NCI-H128 (cell line): ENCODE data around the gene HIBCH.

Experiments
- DNase-seq: peaks from one replicate; lab custom pipeline; 2025; ENCODE audit not compliant: unreplicated experiment; lab: John Stamatoyannopoulos, UW

Gene HIBCH

GRCh38 chr2:190199530-190199929 lies 120.1 kb downstream of the HIBCH start:
- DNase-seq = no peak

DNA sequence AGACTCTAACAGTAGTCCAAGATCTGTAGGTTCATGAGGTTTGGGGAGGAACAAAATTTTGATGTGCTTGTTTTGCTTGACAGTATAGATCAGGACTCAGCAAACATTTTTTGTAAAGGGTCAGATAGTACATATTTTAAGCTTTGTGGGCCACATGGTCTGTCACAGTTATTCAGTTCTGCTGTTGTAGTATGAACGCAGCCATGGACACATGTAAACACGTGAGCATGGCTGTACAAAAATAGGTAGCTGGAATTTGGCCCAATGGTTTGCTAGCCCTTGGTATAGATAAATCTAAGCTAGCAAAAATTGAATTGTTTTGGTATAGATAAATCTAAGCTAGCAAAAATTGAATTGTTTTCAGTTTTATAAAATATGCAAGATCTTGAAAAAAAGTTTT lies 120.5 kb downstream of the HIBCH start:
- no peak for DNase-seq

DNA sequence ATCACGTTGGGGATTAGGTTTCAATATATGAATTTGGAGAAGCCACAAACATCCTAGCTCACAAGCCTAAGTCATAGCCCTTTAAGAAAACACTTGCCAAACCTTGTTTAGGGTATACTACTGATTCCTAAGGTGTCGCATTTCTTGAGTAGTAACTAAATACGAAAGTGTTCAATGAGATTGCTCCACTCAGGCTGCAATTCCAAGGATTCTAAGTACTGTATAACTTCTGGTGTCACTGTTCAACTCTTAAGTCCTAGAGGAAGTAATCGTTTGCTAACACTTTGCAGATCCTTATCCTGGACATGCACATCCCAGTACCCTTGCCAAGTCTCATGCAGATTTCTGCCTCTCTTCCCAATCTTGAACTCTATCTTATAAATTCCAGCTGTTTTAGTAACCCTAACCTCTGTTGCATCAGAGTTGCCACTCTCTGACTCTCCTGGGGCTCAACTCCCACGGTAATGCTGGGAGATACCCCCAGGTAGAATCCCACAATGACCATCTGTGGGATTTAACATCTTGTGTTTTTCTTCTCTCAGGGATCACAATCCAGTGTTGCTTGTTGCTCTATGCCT lies 122.4 kb downstream of the HIBCH start:
- DNase-seq = no peak

GRCh38 chr2:190190507-190191162 lies 129.0 kb downstream of the HIBCH start:
- DNase-seq = no peak

GRCh38 chr2:190188289-190188688 lies 131.3 kb downstream of the HIBCH start:
- no peak for DNase-seq

- DNase-seq = no peak
These were observed 133.4 kb downstream of the HIBCH start for GRCh38 chr2:190186238-190186637.

DNA sequence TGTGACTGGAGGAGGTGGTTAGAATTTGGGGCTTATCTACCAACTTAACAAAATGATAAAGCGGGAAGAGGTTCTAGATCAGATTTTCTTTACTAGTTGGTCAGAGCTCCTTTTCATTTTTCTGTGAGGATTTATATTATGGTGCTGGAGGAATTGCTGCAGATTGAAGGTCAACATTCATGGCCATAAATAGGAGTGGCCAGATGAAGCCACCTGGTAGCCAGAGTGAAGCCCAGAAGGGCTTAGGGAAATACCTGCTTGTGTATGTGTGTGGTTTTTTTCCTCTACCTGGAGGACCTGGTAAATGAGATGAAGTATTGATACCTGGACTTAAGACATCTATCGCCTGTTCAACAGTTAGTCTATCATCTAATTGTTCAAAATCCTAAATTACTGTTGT lies 134.2 kb downstream of the HIBCH start:
- DNase-seq = no peak

DNA sequence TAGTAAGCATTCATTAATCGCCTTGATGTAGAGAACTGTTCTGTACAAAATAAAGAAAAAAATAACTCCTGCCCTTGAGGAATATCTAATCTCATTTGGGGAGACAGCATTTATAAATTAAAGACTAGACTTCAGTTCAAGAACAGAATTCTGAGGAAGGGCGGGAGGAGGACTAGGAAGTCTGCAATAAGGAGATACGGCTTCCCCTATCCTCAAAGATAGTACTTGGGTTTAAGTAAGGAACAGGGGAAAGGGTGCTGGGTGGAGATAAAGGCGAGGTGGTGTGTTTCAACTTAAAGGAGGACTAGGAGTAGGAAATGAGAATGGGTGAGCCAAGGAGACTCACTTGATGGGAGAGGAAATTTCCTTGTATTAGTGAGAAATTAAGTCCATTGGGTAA lies 135.2 kb downstream of the HIBCH start:
- DNase-seq = no peak

- no peak for DNase-seq
These were observed 136.1 kb downstream of the HIBCH start for GRCh38 chr2:190183539-190183938.

- no peak for DNase-seq
These were observed 137.5 kb downstream of the HIBCH start for GRCh38 chr2:190182071-190182524.

DNA sequence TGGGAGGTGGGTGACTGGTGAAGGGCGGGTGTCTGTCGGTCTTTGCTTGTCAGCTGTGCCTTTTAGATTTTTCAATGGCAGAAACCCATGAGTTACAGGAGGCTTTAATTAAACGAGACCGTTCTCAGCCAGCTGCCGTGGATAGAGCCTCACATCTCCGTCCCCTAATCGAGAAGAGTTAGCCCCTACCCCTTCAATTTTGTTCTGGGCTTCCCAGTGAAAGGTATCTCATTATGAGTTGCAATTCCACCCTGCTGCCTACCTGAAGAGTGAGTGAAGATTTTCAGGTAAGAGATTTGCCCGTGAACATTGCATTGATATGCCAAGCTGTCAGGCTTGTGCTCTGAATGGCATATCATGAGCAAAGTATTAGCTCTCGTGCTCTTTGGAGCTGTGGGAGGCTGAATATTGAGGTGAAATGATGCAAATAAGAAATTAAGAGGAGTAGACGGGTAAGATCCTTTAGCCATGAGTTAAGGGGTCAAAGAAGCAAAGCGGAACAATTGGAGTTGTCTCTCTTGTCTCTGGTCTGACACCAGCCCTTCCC lies 138.4 kb downstream of the HIBCH start:
- no peak for DNase-seq

DNA sequence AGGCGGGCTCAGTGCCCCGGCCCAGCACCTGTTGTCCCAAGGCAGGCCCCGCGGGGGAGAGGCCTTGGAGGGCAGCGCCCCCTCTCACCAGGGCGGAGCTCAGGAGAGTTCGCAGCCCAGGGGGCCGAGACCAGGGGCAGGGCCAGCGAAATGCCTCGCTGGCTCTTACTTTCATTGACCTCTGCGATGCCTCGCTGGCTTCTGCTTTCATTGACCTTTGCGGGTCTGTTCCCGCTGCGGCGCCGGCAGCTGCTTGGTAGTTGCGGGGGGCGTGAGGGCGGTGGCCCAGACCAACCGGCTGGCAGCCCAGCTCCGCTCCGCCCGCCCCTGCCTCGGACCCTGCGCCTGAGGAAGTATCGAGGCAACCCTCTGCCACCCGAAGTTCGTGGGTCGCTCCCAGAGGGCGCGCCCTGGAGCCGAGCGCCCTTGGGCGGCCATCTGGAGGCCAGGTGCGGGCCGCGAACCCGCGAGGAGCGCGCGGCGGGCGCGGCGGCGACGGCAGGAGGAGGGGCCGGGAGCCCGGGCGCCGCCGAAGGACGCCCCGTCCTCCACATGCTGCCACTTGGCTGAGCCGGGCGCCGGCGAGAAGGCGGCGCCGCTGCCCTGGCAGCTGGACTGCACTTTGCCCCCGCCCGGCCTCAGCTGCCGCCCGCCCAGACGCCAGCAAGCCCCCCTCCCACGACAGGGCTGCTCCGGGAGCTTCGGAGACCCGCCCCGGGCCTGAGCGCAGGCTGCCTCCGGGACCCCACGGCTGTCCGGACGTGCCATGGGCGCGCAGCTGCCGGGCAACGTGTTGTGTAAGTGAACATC lies 139.1 kb downstream of the HIBCH start:
- DNase-seq = no peak

GRCh38 chr2:190179754-190180312 lies 139.8 kb downstream of the HIBCH start:
- DNase-seq = no peak

DNA sequence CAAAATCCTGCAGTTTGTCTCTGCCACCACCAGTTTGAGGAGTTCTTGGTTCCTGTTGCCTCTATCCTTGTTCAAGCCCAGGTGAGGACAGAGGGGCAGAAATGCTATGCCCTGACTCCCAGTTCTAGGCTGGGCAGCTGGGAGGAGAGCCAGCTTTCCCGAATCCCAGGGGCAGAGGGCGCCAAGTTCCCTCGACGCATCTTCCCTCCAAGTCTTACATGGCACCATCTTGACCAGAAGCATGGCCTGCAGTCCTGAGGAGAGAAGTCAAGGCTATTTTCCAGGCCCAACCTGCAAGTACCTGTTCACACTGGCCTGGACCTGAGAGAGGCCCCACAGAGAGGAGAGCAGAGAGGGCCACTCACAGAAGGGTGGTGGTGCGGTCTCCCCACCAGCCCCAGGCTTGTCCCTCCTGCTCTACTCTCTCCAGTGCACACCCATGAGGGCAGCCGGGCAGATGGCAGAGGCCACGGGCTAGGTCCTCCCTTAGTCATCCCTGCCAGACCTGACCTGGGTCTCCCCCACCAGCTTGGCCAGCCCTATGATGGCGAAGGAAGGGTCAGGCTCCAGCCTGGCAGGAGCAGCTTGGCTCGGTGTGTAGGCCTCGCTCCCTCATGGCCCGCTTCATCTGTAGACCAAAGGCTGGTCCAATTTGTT lies 141.4 kb downstream of the HIBCH start:
- no peak for DNase-seq

DNA sequence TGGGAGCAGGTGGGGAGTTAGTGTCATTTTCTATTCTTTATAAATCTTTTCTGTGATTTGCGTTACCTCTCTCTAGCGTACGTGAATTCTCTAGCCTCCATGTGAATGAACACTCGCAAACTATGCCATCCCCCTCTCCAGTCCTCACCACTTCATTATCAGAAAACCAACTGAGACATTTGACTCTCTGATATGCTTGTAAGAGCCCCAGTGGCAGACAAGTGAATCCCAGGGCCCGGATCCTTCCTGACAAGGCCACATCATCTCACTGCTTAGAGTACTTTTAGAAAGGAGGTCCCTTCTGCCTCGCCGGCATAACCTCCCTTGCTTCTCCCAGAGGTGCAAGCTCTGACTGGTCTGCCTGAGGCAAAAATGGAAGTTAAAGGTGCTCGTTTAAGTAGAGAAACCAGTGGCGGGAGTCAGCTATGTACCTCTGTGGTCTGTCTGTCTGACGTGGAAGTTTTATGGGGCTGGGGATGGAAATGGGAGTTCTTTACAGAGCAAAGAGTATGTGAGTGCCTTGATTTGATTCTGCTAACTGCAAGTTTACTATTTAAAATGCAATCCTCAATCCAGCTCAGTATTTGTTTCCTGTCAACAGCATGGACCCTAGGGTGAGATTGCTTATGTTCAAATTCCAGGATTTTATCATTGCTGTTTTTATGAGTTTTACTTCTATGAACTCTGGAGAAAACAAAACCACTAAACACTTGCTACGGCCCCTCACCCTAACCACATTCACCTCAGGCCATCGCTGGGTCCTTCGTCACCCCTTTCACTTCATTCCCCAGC lies 142.2 kb downstream of the HIBCH start:
- no peak for DNase-seq

- no peak for DNase-seq
These were observed 146.2 kb downstream of the HIBCH start for GRCh38 chr2:190173392-190173791.

GRCh38 chr2:190170673-190171072 lies 149.0 kb downstream of the HIBCH start:
- DNase-seq = no peak

GRCh38 chr2:190169221-190170072 lies 150.2 kb downstream of the HIBCH start:
- DNase-seq = no peak

- no peak for DNase-seq
These were observed 151.9 kb downstream of the HIBCH start for GRCh38 chr2:190167702-190168101.
